GM18907 (cell line): Measurements from ENCODE around the gene VPS4B.
"Not testable (repeated sequence)": the region's sequence is repeated elsewhere in the genome, so short reads cannot be mapped to it uniquely, and the experiment has no call there.

Source experiments
- ATAC-seq: cut with Tn5 transposase; IDR thresholded peaks from one replicate; pipeline ENCODE4 v1.9.1; 2021; ENCODE audit warnings: mild to moderate bottlenecking, moderate library complexity; ENCODE audit not compliant: unreplicated experiment

The VPS4B gene

GRCh38 chr18:63422087-63422863 lies at the start of gene VPS4B:
VPS4B (minus strand) TSS chr18:63422476; CDS start chr18:63422259, 217 bp downstream.
- peak; percentile 96 for ATAC-seq

- ATAC-seq: no peak
These were observed 48.5 kb upstream of the VPS4B start for GRCh38 chr18:63470751-63471150.

GRCh38 chr18:63468575-63468974 lies 46.3 kb upstream of the VPS4B start:
- no peak for ATAC-seq

- ATAC-seq: no peak
These were observed 45.4 kb upstream of the VPS4B start for GRCh38 chr18:63467699-63468098.

- no peak for ATAC-seq
These were observed 42.8 kb upstream of the VPS4B start for GRCh38 chr18:63465059-63465458.

- no peak for ATAC-seq
These were observed 42.2 kb upstream of the VPS4B start for GRCh38 chr18:63464434-63464833.

GRCh38 chr18:63460414-63460813 lies 38.1 kb upstream of the VPS4B start:
- no peak for ATAC-seq

- ATAC-seq: no peak
These were observed 35.7 kb upstream of the VPS4B start for GRCh38 chr18:63457977-63458376.

GRCh38 chr18:63454497-63454896 lies 32.2 kb upstream of the VPS4B start:
- no peak for ATAC-seq

- ATAC-seq: not testable (repeated sequence)
These were observed 30.5 kb upstream of the VPS4B start for GRCh38 chr18:63452751-63453150.

- ATAC-seq: no peak
These were observed 29.8 kb upstream of the VPS4B start for GRCh38 chr18:63451799-63452660.

- ATAC-seq: no peak
These were observed 27.1 kb upstream of the VPS4B start for GRCh38 chr18:63449426-63449825.

- ATAC-seq: no peak
These were observed 24.8 kb upstream of the VPS4B start for GRCh38 chr18:63447066-63447465.

- ATAC-seq: no peak
These were observed 24.0 kb upstream of the VPS4B start for GRCh38 chr18:63446266-63446665.

GRCh38 chr18:63445037-63445436 lies 22.8 kb upstream of the VPS4B start:
- no peak for ATAC-seq

- no peak for ATAC-seq
These were observed 22.3 kb upstream of the VPS4B start for GRCh38 chr18:63444580-63444979.

GRCh38 chr18:63443829-63444228 lies 21.6 kb upstream of the VPS4B start:
- no peak for ATAC-seq

- ATAC-seq: no peak
These were observed 18.6 kb upstream of the VPS4B start for GRCh38 chr18:63440881-63441280.

GRCh38 chr18:63440219-63440618 lies 17.9 kb upstream of the VPS4B start:
- ATAC-seq: no peak

GRCh38 chr18:63439334-63439733 lies 17.1 kb upstream of the VPS4B start:
- ATAC-seq: peak; percentile 49

- ATAC-seq: no peak
These were observed 15.9 kb upstream of the VPS4B start for GRCh38 chr18:63438181-63438580.

- no peak for ATAC-seq
These were observed 11.1 kb upstream of the VPS4B start for GRCh38 chr18:63433334-63433866.
